ENCODE measurements around the gene TEX55.
"Not testable (repeated sequence)": the region's sequence is repeated elsewhere in the genome, so short reads cannot be mapped to it uniquely, and the experiment has no call there.

TEX55 gene

GRCh38 chr3:119145500-119146167, at the start of gene TEX55:
TSS of gene TEX55 (plus strand) at chr3:119146165. CDS start at chr3:119146190, 25 bp downstream.
- no peak for DNase-seq

- no peak for DNase-seq
Measured at GRCh38 chr3:119098003-119098402, 48.0 kb upstream of the TEX55 start.

- DNase-seq: no peak
Measured at GRCh38 chr3:119098619-119099222, 47.2 kb upstream of the TEX55 start.

- DNase-seq: no peak
Measured at GRCh38 chr3:119099785-119100184, 46.2 kb upstream of the TEX55 start.

GRCh38 chr3:119104031-119104430, 41.9 kb upstream of the TEX55 start:
- DNase-seq: no peak

GRCh38 chr3:119118330-119118729, 27.6 kb upstream of the TEX55 start:
- DNase-seq: not testable (repeated sequence)

GRCh38 chr3:119120480-119120879, 25.5 kb upstream of the TEX55 start:
- no peak for DNase-seq

GRCh38 chr3:119122350-119122749, 23.6 kb upstream of the TEX55 start:
- no peak for DNase-seq

GRCh38 chr3:119125342-119125741, 20.6 kb upstream of the TEX55 start:
- no peak for DNase-seq

- no peak for DNase-seq
Measured at GRCh38 chr3:119125742-119126504, 20.0 kb upstream of the TEX55 start.

GRCh38 chr3:119130291-119130690, 15.7 kb upstream of the TEX55 start:
- not testable (repeated sequence) for DNase-seq

- not testable (repeated sequence) for DNase-seq
Measured at GRCh38 chr3:119132291-119132690, 13.7 kb upstream of the TEX55 start.

GRCh38 chr3:119139360-119139759, 6.6 kb upstream of the TEX55 start:
- not testable (repeated sequence) for DNase-seq

- DNase-seq: no peak
Measured at GRCh38 chr3:119140466-119140865, 5.5 kb upstream of the TEX55 start.

- DNase-seq: no peak
Measured at GRCh38 chr3:119145128-119145499, 851 bp upstream of the TEX55 start.

- DNase-seq: no peak
Measured at GRCh38 chr3:119146578-119147375, 812 bp downstream of the TEX55 start.

- no peak for DNase-seq
Measured at GRCh38 chr3:119147494-119147893, 1.5 kb downstream of the TEX55 start.

- no peak for DNase-seq
Measured at GRCh38 chr3:119148493-119149180, 2.7 kb downstream of the TEX55 start.

GRCh38 chr3:119149484-119149883, 3.5 kb downstream of the TEX55 start:
- no peak for DNase-seq

GRCh38 chr3:119156868-119157267, 10.9 kb downstream of the TEX55 start:
- no peak for DNase-seq

- DNase-seq: no peak
Measured at GRCh38 chr3:119157971-119158370, 12.0 kb downstream of the TEX55 start.

- no peak for DNase-seq
Measured at GRCh38 chr3:119160361-119160760, 14.4 kb downstream of the TEX55 start.

- DNase-seq: no peak
Measured at GRCh38 chr3:119160815-119161214, 14.8 kb downstream of the TEX55 start.
